ENCODE measurements around the gene GGT6. TPM values are rescaled to one million over a fixed set of nuclear protein-coding genes. Genes with fewer than 3 reads are reported as not detected.
"Not testable (repeated sequence)": the region's sequence is repeated elsewhere in the genome, so short reads cannot be mapped to it uniquely, and the experiment has no call there.

Gene GGT6
- total and polyA plus RNA-seq, 7 experiments from 2014 or later: not detected

DNA sequence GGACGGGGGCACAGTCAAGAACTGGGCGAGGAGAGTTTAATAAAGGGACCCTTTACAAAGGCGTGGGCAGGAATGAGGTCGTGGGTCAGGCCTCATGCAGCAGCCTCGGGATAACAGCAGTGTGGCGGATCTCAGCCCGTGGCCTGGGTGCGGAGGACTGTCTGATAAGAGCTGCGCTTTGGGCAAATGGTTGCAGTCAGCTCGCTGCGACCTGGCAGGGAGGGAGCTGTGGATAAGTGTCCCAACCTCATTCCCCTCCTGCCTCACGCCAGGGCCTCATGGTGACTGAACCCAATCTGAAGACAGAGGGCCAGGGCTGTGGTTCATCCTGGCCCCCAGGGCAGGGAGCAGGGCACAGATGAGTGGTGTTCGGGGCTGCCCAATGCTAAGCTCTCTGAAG is 37.6 kb upstream of the GGT6 start:
- H3K36me3 Mint-ChIP-seq: no peaks in the 10 kb centered on the region
- Histone ChIP-seq H3K9me3 (ENCODE audit: control insufficient read depth in 2 of 3, low read length in 3 of 3) (no peaks in the 10 kb centered on the region), H3K4me1 (ENCODE audit: control insufficient read depth in 2 of 2, insufficient read depth in 2 of 2, low read length in 2 of 2) (no peaks in the 10 kb centered on the region), H3K36me3 (ENCODE audit: control insufficient read depth in 2 of 3, insufficient read depth in 3 of 3, low read length in 3 of 3) (no peaks in the 10 kb centered on the region), H3K27ac (ENCODE audit: low read depth, low read length) (no peak overlapping the region), H3K4me3 (ENCODE audit: low read length) (no peak overlapping the region), H3K27me3 (ENCODE audit: control insufficient read depth in 2 of 2, insufficient read depth in 2 of 2, low read length in 2 of 2) (no peaks in the 10 kb centered on the region)
- peaks cover 0 to 1% (median 0%) of the 10 kb centered on the region in 11 donors for H3K9me3 Mint-ChIP-seq
- ChIA-PET POLR2A (no interaction called here), CTCF (no interaction called here)
- no peak overlapping the region for H3K4me3 Mint-ChIP-seq
- H3K4me1 Mint-ChIP-seq: peaks cover 0 to 5% (median 4%) of the 10 kb centered on the region in 7 donors
- no peak overlapping the region for H3K27ac Mint-ChIP-seq
- DNase-seq (no peak), ATAC-seq (no peak)
- intact Hi-C loops (cut with micrococcal nuclease): no loop called here
- H3K27me3 Mint-ChIP-seq: peaks cover 0 to 14% (median 2%) of the 10 kb centered on the region in 5 donors

GRCh38 chr17:4596636-4597380 is 36.4 kb upstream of the GGT6 start:
- Mint-ChIP-seq H3K36me3 (no peaks in the 10 kb centered on the region), H3K27ac (no peak overlapping the region), H3K27me3 (peaks cover 0 to 14% (median 2%) of the 10 kb centered on the region in 5 donors), H3K4me1 (peaks cover 0 to 5% (median 4%) of the 10 kb centered on the region in 7 donors), H3K9me3 (peaks cover 0 to 1% (median 0%) of the 10 kb centered on the region in 11 donors), H3K4me3 (no peak overlapping the region)
- Histone ChIP-seq H3K27ac (ENCODE audit: low read depth, low read length) (no peak overlapping the region), H3K36me3 (ENCODE audit: control insufficient read depth in 2 of 3, insufficient read depth in 3 of 3, low read length in 3 of 3) (no peaks in the 10 kb centered on the region), H3K9me3 (ENCODE audit: control insufficient read depth in 2 of 3, low read length in 3 of 3) (no peaks in the 10 kb centered on the region), H3K4me3 (ENCODE audit: low read length) (no peak overlapping the region), H3K4me1 (ENCODE audit: control insufficient read depth in 2 of 2, insufficient read depth in 2 of 2, low read length in 2 of 2) (no peaks in the 10 kb centered on the region), H3K27me3 (ENCODE audit: control insufficient read depth in 2 of 2, insufficient read depth in 2 of 2, low read length in 2 of 2) (no peaks in the 10 kb centered on the region)
- ChIA-PET POLR2A (interaction anchor here (0.8 kb wide), 1 partner anchor 25 kb away, joined by 3 read pairs; no protein-coding TSS in a partner anchor), CTCF (no interaction called here)
- no peak for DNase-seq
- ATAC-seq: no peak
- intact Hi-C loops (cut with micrococcal nuclease): no loop called here

DNA sequence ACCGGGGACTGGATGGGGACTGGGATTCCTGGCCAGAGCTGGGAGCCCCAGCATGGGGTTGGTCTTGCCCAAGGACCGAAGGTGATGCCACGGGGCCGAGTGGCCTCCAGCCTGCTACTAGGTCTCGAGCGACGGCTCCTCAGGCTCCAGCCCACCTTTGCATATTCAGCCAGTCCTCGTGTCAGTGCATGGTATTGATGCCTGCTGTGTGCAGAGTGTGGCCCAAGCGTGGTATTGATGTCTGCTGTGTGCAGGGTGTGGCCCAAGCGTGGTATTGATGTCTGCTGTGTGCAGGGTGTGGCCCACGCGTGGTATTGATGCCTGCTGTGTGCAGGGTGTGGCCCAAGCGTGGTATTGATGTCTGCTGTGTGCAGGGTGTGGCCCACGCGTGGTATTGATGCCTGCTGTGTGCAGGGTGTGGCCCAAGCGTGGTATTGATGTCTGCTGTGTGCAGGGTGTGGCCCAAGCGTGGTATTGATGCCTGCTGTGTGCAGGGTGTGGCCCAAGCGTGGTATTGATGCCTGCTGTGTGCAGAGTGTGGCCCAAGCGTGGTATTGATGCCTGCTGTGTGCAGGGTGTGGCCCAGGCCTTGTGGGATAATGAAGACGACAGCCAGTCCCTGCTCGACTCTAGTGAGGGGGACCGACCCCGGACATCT is 35.4 kb upstream of the GGT6 start:
- H3K4me1 Mint-ChIP-seq; H3K36me3 Mint-ChIP-seq; POLR2A ChIA-PET; ATAC-seq; H3K36me3 ChIP-seq (ENCODE audit: control insufficient read depth in 2 of 3, insufficient read depth in 3 of 3, low read length in 3 of 3); H3K9me3 Mint-ChIP-seq; H3K4me1 ChIP-seq (ENCODE audit: control insufficient read depth in 2 of 2, insufficient read depth in 2 of 2, low read length in 2 of 2); H3K27ac ChIP-seq (ENCODE audit: low read depth, low read length); H3K27me3 ChIP-seq (ENCODE audit: control insufficient read depth in 2 of 2, insufficient read depth in 2 of 2, low read length in 2 of 2); H3K9me3 ChIP-seq (ENCODE audit: control insufficient read depth in 2 of 3, low read length in 3 of 3); DNase-seq; H3K27ac Mint-ChIP-seq; H3K4me3 ChIP-seq (ENCODE audit: low read length); intact Hi-C loops (cut with micrococcal nuclease); H3K4me3 Mint-ChIP-seq: not testable (repeated sequence)
- CTCF ChIA-PET: interaction anchor here (0.7 kb wide), 1 partner anchor 28 kb away, joined by 3 read pairs; no protein-coding TSS in a partner anchor
- peaks cover 0 to 14% (median 2%) of the 10 kb centered on the region in 5 donors for H3K27me3 Mint-ChIP-seq

GRCh38 chr17:4594931-4595684 is 34.7 kb upstream of the GGT6 start:
- Histone ChIP-seq H3K27me3 (ENCODE audit: control insufficient read depth in 2 of 2, insufficient read depth in 2 of 2, low read length in 2 of 2) (no peaks in the 10 kb centered on the region), H3K36me3 (ENCODE audit: control insufficient read depth in 2 of 3, insufficient read depth in 3 of 3, low read length in 3 of 3) (no peaks in the 10 kb centered on the region), H3K4me1 (ENCODE audit: control insufficient read depth in 2 of 2, insufficient read depth in 2 of 2, low read length in 2 of 2) (no peaks in the 10 kb centered on the region), H3K9me3 (ENCODE audit: control insufficient read depth in 2 of 3, low read length in 3 of 3) (no peaks in the 10 kb centered on the region), H3K4me3 (ENCODE audit: low read length) (no peak overlapping the region), H3K27ac (ENCODE audit: low read depth, low read length) (no peak overlapping the region)
- Mint-ChIP-seq H3K27me3 (peaks cover 0 to 14% (median 2%) of the 10 kb centered on the region in 5 donors), H3K4me3 (peak overlapping the region in 3 of 10 donors; percentile 27 to 33 (median 29)), H3K4me1 (peaks cover 0 to 5% (median 4%) of the 10 kb centered on the region in 7 donors), H3K9me3 (peaks cover 0 to 1% (median 0%) of the 10 kb centered on the region in 11 donors), H3K36me3 (no peaks in the 10 kb centered on the region), H3K27ac (no peak overlapping the region)
- CTCF ChIA-PET: interaction anchor here (0.7 kb wide), 1 partner anchor 29 kb away, joined by 3 read pairs; no protein-coding TSS in a partner anchor
- POLR2A ChIA-PET: no interaction called here
- DNase-seq (peak in 6 of 9 donors; percentile 13 to 38 (median 24)), ATAC-seq (peak; percentile 68)
- intact Hi-C loops (cut with micrococcal nuclease): no loop called here

DNA sequence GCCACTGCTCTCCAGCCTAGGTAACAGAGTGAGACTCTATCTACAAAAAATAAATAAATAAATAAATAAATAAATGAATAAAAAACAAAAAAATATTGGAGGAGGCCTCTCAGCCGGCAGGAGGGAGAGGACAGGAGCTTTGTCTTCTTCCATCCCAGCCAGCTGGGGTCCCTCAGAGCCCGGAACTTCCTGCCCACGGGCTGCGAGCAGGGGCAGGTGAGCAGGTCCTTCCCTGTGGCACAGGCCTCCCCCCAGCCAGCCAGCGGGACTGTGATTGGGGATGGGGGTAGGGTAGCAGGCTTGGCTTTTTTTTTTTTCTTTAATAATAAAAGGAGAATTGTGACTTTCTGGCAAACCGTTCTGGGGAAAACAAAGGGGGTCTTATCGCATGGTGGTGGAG is 34.0 kb upstream of the GGT6 start:
- Mint-ChIP-seq H3K36me3 (no peaks in the 10 kb centered on the region), H3K27ac (no peak overlapping the region), H3K4me3 (no peak overlapping the region), H3K9me3 (peaks cover 0 to 1% (median 0%) of the 10 kb centered on the region in 11 donors), H3K27me3 (peaks cover 0 to 14% (median 2%) of the 10 kb centered on the region in 5 donors), H3K4me1 (peaks cover 0 to 5% (median 4%) of the 10 kb centered on the region in 7 donors)
- POLR2A ChIA-PET: no interaction called here
- CTCF ChIA-PET: interaction anchor here (1.1 kb wide), 1 partner anchor 297 kb away, joined by 3 read pairs; no protein-coding TSS in a partner anchor
- no peak overlapping the region for H3K4me3 ChIP-seq (ENCODE audit: low read length)
- DNase-seq: no peak
- H3K36me3 ChIP-seq (ENCODE audit: control insufficient read depth in 2 of 3, insufficient read depth in 3 of 3, low read length in 3 of 3): no peaks in the 10 kb centered on the region
- no peaks in the 10 kb centered on the region for H3K9me3 ChIP-seq (ENCODE audit: control insufficient read depth in 2 of 3, low read length in 3 of 3)
- no peaks in the 10 kb centered on the region for H3K4me1 ChIP-seq (ENCODE audit: control insufficient read depth in 2 of 2, insufficient read depth in 2 of 2, low read length in 2 of 2)
- no peak for ATAC-seq
- intact Hi-C loops (cut with micrococcal nuclease): no loop called here
- no peak overlapping the region for H3K27ac ChIP-seq (ENCODE audit: low read depth, low read length)
- H3K27me3 ChIP-seq (ENCODE audit: control insufficient read depth in 2 of 2, insufficient read depth in 2 of 2, low read length in 2 of 2): no peaks in the 10 kb centered on the region

- Histone ChIP-seq H3K9me3 (ENCODE audit: control insufficient read depth in 2 of 3, low read length in 3 of 3) (no peaks in the 10 kb centered on the region), H3K4me3 (ENCODE audit: low read length) (no peak overlapping the region), H3K36me3 (ENCODE audit: control insufficient read depth in 2 of 3, insufficient read depth in 3 of 3, low read length in 3 of 3) (no peaks in the 10 kb centered on the region), H3K4me1 (ENCODE audit: control insufficient read depth in 2 of 2, insufficient read depth in 2 of 2, low read length in 2 of 2) (no peaks in the 10 kb centered on the region), H3K27me3 (ENCODE audit: control insufficient read depth in 2 of 2, insufficient read depth in 2 of 2, low read length in 2 of 2) (no peaks in the 10 kb centered on the region), H3K27ac (ENCODE audit: low read depth, low read length) (no peak overlapping the region)
- no peaks in the 10 kb centered on the region for H3K36me3 Mint-ChIP-seq
- CTCF ChIA-PET: no interaction called here
- POLR2A ChIA-PET: no interaction called here
- ATAC-seq (no peak), DNase-seq (no peak)
- peaks cover 0 to 10% (median 2%) of the 10 kb centered on the region in 5 donors for H3K27me3 Mint-ChIP-seq
- peaks cover 0 to 1% (median 0%) of the 10 kb centered on the region in 11 donors for H3K9me3 Mint-ChIP-seq
- H3K27ac Mint-ChIP-seq: no peak overlapping the region
- intact Hi-C loops (cut with micrococcal nuclease): no loop called here
- peaks cover 0 to 5% (median 4%) of the 10 kb centered on the region in 7 donors for H3K4me1 Mint-ChIP-seq
- H3K4me3 Mint-ChIP-seq: no peak overlapping the region
Observed at GRCh38 chr17:4593021-4593421, 32.6 kb upstream of the GGT6 start.

All from naive thymus-derived CD4-positive, alpha-beta T cell (primary cell).